Lower lobe of right lung (tissue), 2 donors: ENCODE data around the gene OXA1L. TPM values are rescaled to one million over a fixed set of nuclear protein-coding genes. Genes with fewer than 3 reads are reported as not detected.
"Not testable (repeated sequence)": the region's sequence is repeated elsewhere in the genome, so short reads cannot be mapped to it uniquely, and the experiment has no call there.

Source experiments
- ATAC-seq, 2 donors: fragments of 200-7000 bp; cut with Tn5 transposase; one replicate each; pipeline ENCODE4 v1.9.1; 2020 to 2022; ENCODE audit warnings: mild to moderate bottlenecking in 2 of 2, moderate library complexity in 2 of 2
- DNase-seq: peaks from one replicate; pipeline ENCODE4 v3.0.0-alpha.2; 2020
- H3K27ac ChIP-seq: fragments of 200-600 bp; one replicate; pipeline ENCODE4 v1.8.0; 2022
- H3K27me3 ChIP-seq: fragments of 200-600 bp; one replicate; pipeline ENCODE4 v1.8.0; 2022; ENCODE audit warnings: low read depth
- H3K36me3 ChIP-seq: fragments of 200-600 bp; one replicate; pipeline ENCODE4 v1.8.0; 2022; ENCODE audit warnings: mild to moderate bottlenecking
- H3K4me1 ChIP-seq: fragments of 200-600 bp; one replicate; pipeline ENCODE4 v1.8.0; 2022
- H3K4me3 ChIP-seq: fragments of 200-600 bp; one replicate; pipeline ENCODE4 v1.8.0; 2022; ENCODE audit warnings: mild to moderate bottlenecking
- H3K9me3 ChIP-seq: fragments of 200-600 bp; one replicate; pipeline ENCODE4 v1.8.0; 2022
- intact Hi-C: fragments of 100-400 bp; cut with DNase I; formaldehyde crosslinking; loops from one replicate; pipeline ENCODE4 v1.11.0; 2022
- long read RNA-seq: library from polyadenylated mRNA; unstranded; transcript quantifications from one replicate; pipeline ENCODE4 v2.0.0, GENCODE V29; 2021
- total RNA-seq: library from RNA; stranded (reverse); fragmentation: NEBNext Ultra II Directional; extraction: Animal tissue kit (Norgen Biotek cat#: 25700); gene quantifications from one replicate; pipeline ENCODE4 v1.2.1, GENCODE V29; 2021
- TF ChIP-seq, protein P1 (sequence below): fragments of 200-600 bp; IDR thresholded peaks from one replicate; pipeline ENCODE4 v1.8.0; 2022; ENCODE audit warnings: antibody characterized with exemption, mild to moderate bottlenecking
- donor health status: DM: no; HTN: yes; CAD: no; lungs with severe emphysema.

OXA1L gene
- 115 TPM for total RNA-seq
- long read RNA-seq, transcript OXA1L-201 (10 exons, 1,719 nt), result major isoform, 130 of 157 reads
- long read RNA-seq, partial matches to known transcripts, result 14 of 157 reads
- long read RNA-seq, other reads (novel, unspliced or antisense), result 13 of 157 reads

DNA sequence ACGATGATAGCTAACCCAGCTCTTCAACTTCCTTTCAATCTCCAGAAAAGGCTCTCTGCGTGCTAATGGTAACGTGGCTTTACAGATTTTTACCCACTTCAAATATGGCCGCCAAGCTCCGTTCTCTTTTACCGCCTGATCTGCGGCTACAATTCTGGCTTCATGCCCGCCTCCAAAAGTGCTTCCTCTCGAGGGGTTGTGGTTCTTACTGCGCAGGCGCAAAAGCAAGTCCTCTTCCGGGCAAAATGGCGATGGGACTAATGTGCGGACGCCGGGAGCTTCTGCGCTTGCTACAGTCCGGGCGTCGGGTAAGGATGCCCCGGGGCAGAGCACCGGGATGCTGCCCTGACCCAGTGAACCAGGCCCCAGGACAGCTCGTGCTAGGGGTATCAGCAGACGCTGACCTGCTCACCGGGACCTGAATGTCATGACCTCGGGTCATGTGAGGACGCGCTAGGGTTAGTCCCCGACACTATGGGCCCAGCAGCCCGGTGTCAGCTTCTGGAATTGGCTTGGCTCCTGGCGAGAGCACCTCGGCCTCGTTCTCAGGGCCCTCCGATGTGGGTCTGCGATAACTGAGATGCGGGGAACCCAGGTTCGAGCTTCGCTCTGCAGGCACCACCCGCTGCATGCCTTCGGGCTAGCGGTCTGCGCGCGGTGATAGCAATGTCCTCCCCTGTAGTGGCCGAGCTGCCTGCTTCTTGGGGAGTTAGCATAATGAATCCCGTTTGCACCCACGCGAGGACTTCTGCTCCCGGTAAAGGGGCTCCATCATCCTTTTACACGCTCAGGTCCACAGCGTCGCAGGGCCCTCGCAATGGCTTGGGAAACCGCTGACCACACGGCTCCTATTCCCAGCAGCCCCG is at the start of gene OXA1L:
Gene OXA1L (plus strand): TSS at position 232 of the 866 bp plus-strand sequence. CDS start 14 bp downstream, at position 246.
- Histone ChIP-seq H3K27ac (peak within 1 kb of the TSS; percentile 89), H3K4me1 (peaks cover 27% of the 10 kb centered on the region), H3K27me3 (no peaks in the 10 kb centered on the region), H3K36me3 (peaks cover 40% of the 10 kb centered on the region), H3K9me3 (peaks cover under 1% of the 10 kb centered on the region), H3K4me3 (peak within 1 kb of the TSS; percentile 87)
- TF ChIP-seq, protein P1, sequence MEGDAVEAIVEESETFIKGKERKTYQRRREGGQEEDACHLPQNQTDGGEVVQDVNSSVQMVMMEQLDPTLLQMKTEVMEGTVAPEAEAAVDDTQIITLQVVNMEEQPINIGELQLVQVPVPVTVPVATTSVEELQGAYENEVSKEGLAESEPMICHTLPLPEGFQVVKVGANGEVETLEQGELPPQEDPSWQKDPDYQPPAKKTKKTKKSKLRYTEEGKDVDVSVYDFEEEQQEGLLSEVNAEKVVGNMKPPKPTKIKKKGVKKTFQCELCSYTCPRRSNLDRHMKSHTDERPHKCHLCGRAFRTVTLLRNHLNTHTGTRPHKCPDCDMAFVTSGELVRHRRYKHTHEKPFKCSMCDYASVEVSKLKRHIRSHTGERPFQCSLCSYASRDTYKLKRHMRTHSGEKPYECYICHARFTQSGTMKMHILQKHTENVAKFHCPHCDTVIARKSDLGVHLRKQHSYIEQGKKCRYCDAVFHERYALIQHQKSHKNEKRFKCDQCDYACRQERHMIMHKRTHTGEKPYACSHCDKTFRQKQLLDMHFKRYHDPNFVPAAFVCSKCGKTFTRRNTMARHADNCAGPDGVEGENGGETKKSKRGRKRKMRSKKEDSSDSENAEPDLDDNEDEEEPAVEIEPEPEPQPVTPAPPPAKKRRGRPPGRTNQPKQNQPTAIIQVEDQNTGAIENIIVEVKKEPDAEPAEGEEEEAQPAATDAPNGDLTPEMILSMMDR, result no peak
- DNase-seq, result peak; percentile 97
- ATAC-seq, result peak; percentile 94 to 97
- intact Hi-C loops, result no loop called here

- H3K27ac ChIP-seq, result no peak overlapping the region
- intact Hi-C loops, result no loop called here
These were observed 48.4 kb upstream of the OXA1L start for GRCh38 chr14:22718091-22718490.

GRCh38 chr14:22721213-22721612 is 45.3 kb upstream of the OXA1L start:
- TF ChIP-seq, protein P1, result no peak
- ATAC-seq, result no peak
- no peak overlapping the region for H3K4me3 ChIP-seq
- H3K9me3 ChIP-seq, result no peaks in the 10 kb centered on the region
- no peak overlapping the region for H3K27ac ChIP-seq
- H3K27me3 ChIP-seq, result no peaks in the 10 kb centered on the region
- no peaks in the 10 kb centered on the region for H3K4me1 ChIP-seq
- DNase-seq, result no peak
- H3K36me3 ChIP-seq, result no peaks in the 10 kb centered on the region
- intact Hi-C loops, result no loop called here

More at GRCh38 chr14:22718091-22718490, 48.4 kb upstream of the OXA1L start:
- Histone ChIP-seq H3K9me3 (no peaks in the 10 kb centered on the region), H3K4me3 (no peak overlapping the region), H3K36me3 (no peaks in the 10 kb centered on the region), H3K4me1 (no peaks in the 10 kb centered on the region), H3K27me3 (no peaks in the 10 kb centered on the region)
- TF ChIP-seq, protein P1, result no peak
- no peak for ATAC-seq
- DNase-seq, result no peak

GRCh38 chr14:22723815-22724214 is 42.7 kb upstream of the OXA1L start:
- H3K9me3 ChIP-seq, result no peaks in the 10 kb centered on the region
- no peak overlapping the region for H3K27ac ChIP-seq
- ATAC-seq, result no peak
- no peaks in the 10 kb centered on the region for H3K4me1 ChIP-seq
- DNase-seq, result no peak
- H3K36me3 ChIP-seq, result no peaks in the 10 kb centered on the region
- TF ChIP-seq, protein P1, result no peak
- no peaks in the 10 kb centered on the region for H3K27me3 ChIP-seq
- intact Hi-C loops, result no loop called here
- H3K4me3 ChIP-seq, result no peak overlapping the region

DNA sequence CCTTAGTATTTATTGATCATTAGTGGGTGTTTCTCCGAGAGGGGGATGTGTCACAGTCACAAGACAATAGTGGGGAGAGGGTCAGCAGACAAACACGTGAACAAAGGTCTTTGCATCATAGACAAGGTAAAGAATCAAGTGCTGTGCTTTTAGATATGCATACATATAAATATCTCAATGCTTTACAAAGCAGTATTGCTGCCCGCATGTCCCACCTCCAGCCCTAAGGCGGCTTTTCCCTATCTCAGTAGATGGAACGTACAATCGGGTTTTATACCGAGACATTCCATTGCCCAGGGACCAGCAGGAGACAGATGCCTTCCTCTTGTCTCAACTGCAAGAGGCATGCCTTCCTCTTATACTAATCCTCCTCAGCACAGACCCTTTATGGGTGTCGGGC is 41.6 kb upstream of the OXA1L start:
- intact Hi-C loops, result not testable (repeated sequence)

GRCh38 chr14:22725374-22725773 is 41.1 kb upstream of the OXA1L start:
- H3K9me3 ChIP-seq, DNase-seq, ATAC-seq, intact Hi-C loops, H3K36me3 ChIP-seq, H3K4me1 ChIP-seq, H3K4me3 ChIP-seq, H3K27me3 ChIP-seq, H3K27ac ChIP-seq: not testable (repeated sequence)

More for the DNA sequence above, 41.6 kb upstream of the OXA1L start:
- not testable (repeated sequence) for H3K4me3 ChIP-seq, H3K27me3 ChIP-seq, DNase-seq, H3K9me3 ChIP-seq, H3K4me1 ChIP-seq, H3K27ac ChIP-seq, ATAC-seq, H3K36me3 ChIP-seq
